Hepatic stellate cell (primary cell): Measurements from ENCODE around the gene BICDL2.
"Not testable (repeated sequence)": the region's sequence is repeated elsewhere in the genome, so short reads cannot be mapped to it uniquely, and the experiment has no call there.

Experiments
- DNase-seq: peaks from one replicate; pipeline ENCODE4 v3.0.0; 2011; ENCODE audit warnings: low spot score

Gene BICDL2

GRCh38 chr16:3036726-3037315 lies at the start of gene BICDL2:
BICDL2 (minus strand) TSS chr16:3036944; CDS start chr16:3035496, 1,448 bp downstream.
- no peak for DNase-seq

DNA sequence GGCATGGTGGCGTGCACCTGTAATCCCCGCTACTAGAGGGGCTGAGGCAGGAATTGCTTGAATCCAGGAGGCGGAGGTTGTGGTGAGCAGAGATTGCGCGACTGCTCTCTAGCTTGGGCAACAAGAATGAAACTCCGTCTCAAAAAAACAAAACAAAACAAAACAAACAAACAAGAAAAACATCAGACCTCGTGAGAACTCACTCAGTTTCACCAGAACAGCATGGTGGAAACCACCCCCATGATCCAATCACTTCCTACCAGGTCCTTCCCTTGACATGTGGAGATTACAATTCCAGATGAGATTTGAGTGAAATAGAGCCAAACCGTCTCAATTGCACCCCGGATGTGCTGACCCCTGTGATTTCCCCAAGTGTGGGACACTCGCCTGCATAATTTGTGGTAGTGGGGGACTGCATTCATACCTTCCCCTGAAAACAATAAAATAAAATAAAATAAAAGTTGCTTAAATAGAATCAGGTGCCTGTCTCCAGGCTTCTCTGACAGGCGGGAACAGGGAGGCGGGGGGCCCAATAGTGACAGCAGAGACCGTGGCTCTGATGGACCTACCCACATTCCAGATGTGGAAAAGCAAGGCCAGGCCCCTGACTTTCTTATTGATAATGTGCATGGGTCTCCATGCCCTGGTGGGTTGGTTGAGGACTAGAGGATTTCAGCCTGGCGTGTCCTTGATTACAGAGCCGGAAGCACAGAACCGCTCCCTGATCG lies 49.3 kb upstream of the BICDL2 start:
- DNase-seq, result no peak

- DNase-seq, result no peak
These were observed 48.4 kb upstream of the BICDL2 start for GRCh38 chr16:3084969-3085670.

DNA sequence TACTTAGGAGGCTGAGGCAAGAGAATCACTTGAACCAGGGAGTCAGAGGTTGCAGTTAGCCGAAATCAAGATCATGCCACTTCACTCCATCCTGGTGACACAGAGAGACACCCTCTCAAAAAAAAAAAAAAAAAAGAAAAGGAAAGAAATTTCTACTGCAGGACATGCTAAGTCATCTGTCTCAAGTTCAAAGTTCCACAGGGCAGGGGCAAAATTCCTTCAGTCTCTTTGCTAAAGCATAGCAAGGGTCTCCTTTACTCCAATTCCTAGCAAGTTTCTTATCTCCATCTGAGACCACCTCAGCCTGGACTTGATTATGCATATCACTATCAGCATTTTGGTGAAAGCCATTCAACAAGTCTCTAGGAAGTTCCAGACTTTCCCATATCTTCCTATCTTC lies 47.7 kb upstream of the BICDL2 start:
- DNase-seq, result no peak

DNA sequence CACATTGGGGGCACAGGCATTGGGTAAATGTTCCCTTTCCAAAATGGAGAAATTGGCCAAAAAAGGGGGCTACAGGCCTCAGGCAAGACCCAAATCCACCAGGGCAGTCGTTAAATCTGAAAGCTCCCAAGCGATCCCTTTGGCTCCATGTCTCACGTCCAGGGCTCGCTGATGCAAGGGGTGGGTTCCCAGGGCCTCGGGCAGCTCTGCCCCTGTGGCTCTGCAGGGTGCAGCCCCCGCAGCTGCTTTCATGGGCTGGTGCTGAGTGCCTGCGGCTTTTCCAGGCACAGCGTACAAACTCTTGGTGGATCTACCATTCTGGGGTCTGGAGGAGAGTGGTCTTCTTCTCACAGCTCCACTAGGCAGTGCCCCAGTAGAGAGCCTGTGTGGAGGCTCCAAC lies 46.7 kb upstream of the BICDL2 start:
- not testable (repeated sequence) for DNase-seq

GRCh38 chr16:3081957-3082356 lies 45.2 kb upstream of the BICDL2 start:
- DNase-seq, result not testable (repeated sequence)

DNA sequence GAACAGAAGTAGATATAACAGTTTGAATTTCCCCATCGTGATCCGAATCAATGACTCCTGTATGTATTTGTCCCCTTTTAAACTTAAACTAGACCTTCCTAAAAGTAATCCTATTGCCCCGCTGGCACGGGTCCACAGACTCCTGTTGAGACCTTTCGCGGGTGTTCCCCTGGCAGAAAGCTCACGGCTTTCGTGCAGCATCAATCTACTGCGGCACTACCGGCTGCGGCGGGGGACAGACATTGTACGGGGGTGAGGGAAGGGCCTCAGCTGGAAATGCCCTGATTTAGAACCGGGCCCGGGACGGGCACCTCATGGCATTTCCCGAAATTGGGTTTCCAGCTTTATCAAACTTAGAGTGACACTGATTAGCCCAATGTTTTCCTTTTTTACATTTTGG lies 43.3 kb upstream of the BICDL2 start:
- no peak for DNase-seq

DNA sequence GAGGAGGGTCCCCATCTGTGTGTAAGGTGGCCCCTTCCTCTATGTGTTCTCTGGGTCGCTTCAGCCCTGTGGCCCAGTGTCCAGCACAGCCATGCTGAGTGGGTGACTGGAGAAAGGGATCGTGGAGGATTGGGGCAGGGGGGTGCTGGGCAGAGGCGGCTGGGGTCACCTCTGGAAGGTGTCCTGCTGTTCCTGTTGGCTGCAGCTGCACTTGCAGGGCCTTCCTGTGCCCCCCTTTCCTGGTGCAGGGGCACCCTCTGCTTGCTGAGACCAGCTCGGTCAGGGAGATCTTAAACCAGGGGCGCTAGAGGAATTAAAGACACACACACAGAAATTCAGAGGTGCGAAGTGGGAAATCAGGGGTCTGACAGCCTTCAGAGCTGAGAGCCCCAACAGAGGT lies 39.8 kb upstream of the BICDL2 start:
- no peak for DNase-seq

DNA sequence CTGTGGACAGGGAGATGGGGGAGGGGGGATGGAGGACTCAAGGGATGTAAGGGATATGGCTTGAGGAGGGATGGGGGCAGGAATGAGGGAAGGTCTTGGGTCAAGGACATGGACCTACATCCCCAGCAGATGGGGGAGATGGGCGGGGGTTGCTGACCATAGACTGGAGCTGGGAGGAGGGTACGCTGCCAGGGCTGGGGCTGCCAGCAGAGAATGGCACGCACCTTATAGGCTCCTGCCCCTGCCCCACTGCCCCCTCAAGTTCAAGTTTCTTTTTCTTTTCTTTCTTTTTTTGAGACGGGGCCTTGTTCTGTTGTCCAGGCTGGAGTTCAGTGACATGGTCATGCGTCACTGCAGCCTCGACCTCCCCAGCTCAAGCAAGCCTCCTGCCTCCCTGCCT lies 39.2 kb upstream of the BICDL2 start:
- DNase-seq, result not testable (repeated sequence)

GRCh38 chr16:3075523-3075915 lies 38.8 kb upstream of the BICDL2 start:
- no peak for DNase-seq

DNA sequence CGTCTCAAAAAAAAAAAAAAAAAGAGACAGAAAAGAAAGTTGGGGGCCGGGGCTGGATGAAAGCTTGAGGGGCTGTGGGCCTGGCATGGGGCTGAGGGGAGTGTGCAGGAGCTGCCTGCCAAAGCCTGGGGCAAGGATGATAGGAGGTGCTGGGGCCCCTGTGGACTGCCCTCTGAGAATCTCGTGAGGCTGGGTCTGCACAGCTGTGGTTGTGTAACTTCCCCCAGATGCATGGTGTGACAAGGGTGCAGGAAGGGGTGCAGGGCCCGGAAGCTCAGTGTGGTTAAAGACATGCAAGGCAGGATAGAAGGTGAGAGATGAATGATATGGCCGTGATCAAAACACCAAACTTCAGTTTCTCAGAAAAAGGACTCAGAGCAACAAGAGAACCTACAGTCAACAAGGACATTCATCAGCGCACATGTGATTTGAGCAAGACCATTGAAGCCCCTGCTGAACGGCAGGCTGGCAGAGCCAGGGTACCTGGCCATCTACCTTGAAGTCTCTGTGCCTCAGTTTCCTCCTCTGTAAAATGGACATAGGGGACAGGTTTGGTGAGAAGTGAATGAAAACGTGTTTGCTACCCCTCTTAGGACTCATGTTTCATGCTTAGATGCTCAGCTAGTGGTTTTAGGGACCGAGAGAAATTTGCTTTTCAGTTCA lies 38.2 kb upstream of the BICDL2 start:
- DNase-seq, result no peak

DNA sequence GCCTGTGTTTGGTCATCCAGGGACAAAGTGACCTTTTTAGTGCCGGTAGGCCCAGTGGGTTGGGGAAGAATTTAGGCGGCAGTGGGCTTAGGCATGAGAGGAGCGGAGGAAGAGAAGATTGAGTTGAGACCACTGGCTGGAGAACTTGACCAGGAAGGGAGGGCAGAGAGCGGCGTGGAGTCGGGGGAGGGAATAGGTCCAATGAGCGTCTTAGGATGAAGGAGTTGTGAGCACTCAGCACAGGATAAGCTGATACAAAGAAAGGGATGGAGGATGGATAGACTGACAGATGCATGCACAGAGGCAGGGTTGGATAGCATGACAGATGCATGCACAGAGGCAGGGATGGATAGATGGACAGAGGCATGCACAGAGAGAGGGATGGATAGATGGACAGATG lies 36.7 kb upstream of the BICDL2 start:
- DNase-seq, result no peak

- DNase-seq, result not testable (repeated sequence)
These were observed 36.0 kb upstream of the BICDL2 start for GRCh38 chr16:3072576-3073263.

- DNase-seq, result not testable (repeated sequence)
These were observed 35.4 kb upstream of the BICDL2 start for GRCh38 chr16:3072148-3072547.

DNA sequence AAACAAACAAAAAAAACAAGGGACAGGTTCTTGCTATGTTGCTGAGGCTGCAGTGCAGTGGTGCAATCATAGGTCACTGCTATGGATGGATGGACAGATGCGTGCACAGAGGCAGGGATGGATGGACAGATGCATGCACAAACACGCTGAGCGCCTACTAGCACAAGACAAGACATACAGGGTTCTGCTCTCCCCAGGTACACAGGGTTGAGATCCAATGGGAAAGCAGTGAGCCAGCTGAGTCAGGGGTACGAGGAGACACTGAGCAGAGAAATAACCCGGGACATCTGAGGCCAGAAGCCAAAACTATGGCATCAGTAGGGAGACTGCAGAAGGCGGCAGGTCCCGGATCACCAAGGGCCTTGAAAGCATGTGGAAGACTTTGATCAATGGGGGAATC lies 34.9 kb upstream of the BICDL2 start:
- no peak for DNase-seq

- no peak for DNase-seq
These were observed 33.9 kb upstream of the BICDL2 start for GRCh38 chr16:3070608-3071111.

GRCh38 chr16:3069146-3069545 lies 32.4 kb upstream of the BICDL2 start:
- not testable (repeated sequence) for DNase-seq

DNA sequence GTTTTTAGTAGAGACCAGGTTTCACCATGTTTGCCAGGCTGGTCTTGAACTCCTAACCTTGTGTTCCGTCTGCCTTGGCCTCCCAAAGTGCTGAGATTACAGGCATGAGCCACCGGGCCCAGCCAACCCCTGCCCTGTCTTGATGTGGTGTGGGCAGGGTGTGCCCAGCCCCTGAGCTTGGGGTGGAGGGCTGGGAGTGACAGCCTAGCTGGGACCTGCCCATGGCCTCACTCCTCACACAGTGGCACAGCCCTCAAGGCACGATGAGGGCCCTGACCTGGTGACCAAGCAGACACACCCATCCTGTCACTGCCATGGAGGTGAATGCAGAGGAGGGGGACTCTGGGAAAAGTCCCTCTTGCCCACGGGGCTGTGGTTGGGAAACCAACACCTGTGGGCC lies 31.7 kb upstream of the BICDL2 start:
- DNase-seq, result no peak

GRCh38 chr16:3066440-3066748 lies 29.6 kb upstream of the BICDL2 start:
- no peak for DNase-seq

- no peak for DNase-seq
These were observed 29.1 kb upstream of the BICDL2 start for GRCh38 chr16:3065742-3066439.

GRCh38 chr16:3065069-3065741 lies 28.5 kb upstream of the BICDL2 start, which contains the start of gene IL32:
IL32 (plus strand) TSS chr16:3065640; CDS start chr16:3065812, 172 bp downstream.
- peak; percentile 84 for DNase-seq
